ENCODE measurements around the gene DBNDD1.
"Not testable (repeated sequence)": the region's sequence is repeated elsewhere in the genome, so short reads cannot be mapped to it uniquely, and the experiment has no call there.

The DBNDD1 gene

GRCh38 chr16:89971495-89972243, 47.6 kb downstream of the DBNDD1 start:
- Histone ChIP-seq H3K27ac (ENCODE audit: low read depth, low read length) (peak overlapping the region; percentile 97), H3K4me1 (ENCODE audit: control insufficient read depth, insufficient read depth, low read length) (peaks cover 17% of the 10 kb centered on the region), H3K27me3 (ENCODE audit: control insufficient read depth, insufficient read depth, low read length) (no peaks in the 10 kb centered on the region), H3K36me3 (ENCODE audit: control insufficient read depth, insufficient read depth, low read length) (no peaks in the 10 kb centered on the region), H3K9ac (ENCODE audit: low read length) (peak overlapping the region; percentile 88), H3K4me3 (ENCODE audit: low read length) (peak overlapping the region; percentile 95)

GRCh38 chr16:89969741-89970410, 49.4 kb downstream of the DBNDD1 start:
- H3K36me3 ChIP-seq (ENCODE audit: control insufficient read depth, insufficient read depth, low read length) = no peaks in the 10 kb centered on the region
- H3K27me3 ChIP-seq (ENCODE audit: control insufficient read depth, insufficient read depth, low read length) = no peaks in the 10 kb centered on the region
- H3K4me1 ChIP-seq (ENCODE audit: control insufficient read depth, insufficient read depth, low read length) = peaks cover 17% of the 10 kb centered on the region
- H3K27ac ChIP-seq (ENCODE audit: low read depth, low read length) = no peak overlapping the region
- H3K4me3 ChIP-seq (ENCODE audit: low read length) = no peak overlapping the region
- no peak overlapping the region for H3K9ac ChIP-seq (ENCODE audit: low read length)

GRCh38 chr16:89968074-89968473, 51.2 kb downstream of the DBNDD1 start:
- not testable (repeated sequence) for H3K27ac ChIP-seq (ENCODE audit: low read depth, low read length); H3K9ac ChIP-seq (ENCODE audit: low read length); H3K27me3 ChIP-seq (ENCODE audit: control insufficient read depth, insufficient read depth, low read length); H3K4me3 ChIP-seq (ENCODE audit: low read length); H3K36me3 ChIP-seq (ENCODE audit: control insufficient read depth, insufficient read depth, low read length)
- peaks cover 11% of the 10 kb centered on the region for H3K4me1 ChIP-seq (ENCODE audit: control insufficient read depth, insufficient read depth, low read length)

GRCh38 chr16:89967436-89967835, 51.8 kb downstream of the DBNDD1 start:
- H3K9ac ChIP-seq (ENCODE audit: low read length); H3K27me3 ChIP-seq (ENCODE audit: control insufficient read depth, insufficient read depth, low read length); H3K36me3 ChIP-seq (ENCODE audit: control insufficient read depth, insufficient read depth, low read length); H3K4me3 ChIP-seq (ENCODE audit: low read length); H3K27ac ChIP-seq (ENCODE audit: low read depth, low read length): not testable (repeated sequence)
- peaks cover 11% of the 10 kb centered on the region for H3K4me1 ChIP-seq (ENCODE audit: control insufficient read depth, insufficient read depth, low read length)

- H3K27me3 ChIP-seq (ENCODE audit: control insufficient read depth, insufficient read depth, low read length) = no peaks in the 10 kb centered on the region
- no peak overlapping the region for H3K4me3 ChIP-seq (ENCODE audit: low read length)
- H3K9ac ChIP-seq (ENCODE audit: low read length) = no peak overlapping the region
- no peak overlapping the region for H3K27ac ChIP-seq (ENCODE audit: low read depth, low read length)
- no peaks in the 10 kb centered on the region for H3K36me3 ChIP-seq (ENCODE audit: control insufficient read depth, insufficient read depth, low read length)
- H3K4me1 ChIP-seq (ENCODE audit: control insufficient read depth, insufficient read depth, low read length) = peaks cover 10% of the 10 kb centered on the region
Observed at GRCh38 chr16:89966756-89967155, 52.5 kb downstream of the DBNDD1 start.

- Histone ChIP-seq H3K4me3 (ENCODE audit: low read length) (no peak overlapping the region), H3K27me3 (ENCODE audit: control insufficient read depth, insufficient read depth, low read length) (no peaks in the 10 kb centered on the region), H3K36me3 (ENCODE audit: control insufficient read depth, insufficient read depth, low read length) (peaks cover 2% of the 10 kb centered on the region), H3K9ac (ENCODE audit: low read length) (no peak overlapping the region), H3K27ac (ENCODE audit: low read depth, low read length) (no peak overlapping the region), H3K4me1 (ENCODE audit: control insufficient read depth, insufficient read depth, low read length) (no peaks in the 10 kb centered on the region)
Observed at GRCh38 chr16:89965447-89966225, 53.6 kb downstream of the DBNDD1 start.

- H3K4me3 ChIP-seq (ENCODE audit: low read length) = no peak overlapping the region
- H3K27me3 ChIP-seq (ENCODE audit: control insufficient read depth, insufficient read depth, low read length) = no peaks in the 10 kb centered on the region
- no peak overlapping the region for H3K9ac ChIP-seq (ENCODE audit: low read length)
- peaks cover 2% of the 10 kb centered on the region for H3K36me3 ChIP-seq (ENCODE audit: control insufficient read depth, insufficient read depth, low read length)
- no peak overlapping the region for H3K27ac ChIP-seq (ENCODE audit: low read depth, low read length)
- no peaks in the 10 kb centered on the region for H3K4me1 ChIP-seq (ENCODE audit: control insufficient read depth, insufficient read depth, low read length)
Observed at GRCh38 chr16:89964201-89964600, 55.1 kb downstream of the DBNDD1 start.

- no peak overlapping the region for H3K9ac ChIP-seq (ENCODE audit: low read length)
- H3K36me3 ChIP-seq (ENCODE audit: control insufficient read depth, insufficient read depth, low read length) = peaks cover 8% of the 10 kb centered on the region
- no peaks in the 10 kb centered on the region for H3K4me1 ChIP-seq (ENCODE audit: control insufficient read depth, insufficient read depth, low read length)
- H3K27me3 ChIP-seq (ENCODE audit: control insufficient read depth, insufficient read depth, low read length) = no peaks in the 10 kb centered on the region
- H3K27ac ChIP-seq (ENCODE audit: low read depth, low read length) = no peak overlapping the region
- H3K4me3 ChIP-seq (ENCODE audit: low read length) = no peak overlapping the region
Observed at GRCh38 chr16:89962754-89963498, 56.3 kb downstream of the DBNDD1 start.

GRCh38 chr16:89961920-89962319, 57.3 kb downstream of the DBNDD1 start:
- Histone ChIP-seq H3K4me3 (ENCODE audit: low read length) (no peak overlapping the region), H3K9ac (ENCODE audit: low read length) (no peak overlapping the region), H3K36me3 (ENCODE audit: control insufficient read depth, insufficient read depth, low read length) (peaks cover 12% of the 10 kb centered on the region), H3K27me3 (ENCODE audit: control insufficient read depth, insufficient read depth, low read length) (no peaks in the 10 kb centered on the region), H3K27ac (ENCODE audit: low read depth, low read length) (no peak overlapping the region), H3K4me1 (ENCODE audit: control insufficient read depth, insufficient read depth, low read length) (no peaks in the 10 kb centered on the region)

- Histone ChIP-seq H3K4me3 (ENCODE audit: low read length) (no peak overlapping the region), H3K27ac (ENCODE audit: low read depth, low read length) (no peak overlapping the region), H3K27me3 (ENCODE audit: control insufficient read depth, insufficient read depth, low read length) (no peaks in the 10 kb centered on the region), H3K36me3 (ENCODE audit: control insufficient read depth, insufficient read depth, low read length) (peaks cover 12% of the 10 kb centered on the region), H3K4me1 (ENCODE audit: control insufficient read depth, insufficient read depth, low read length) (no peaks in the 10 kb centered on the region), H3K9ac (ENCODE audit: low read length) (no peak overlapping the region)
Observed at GRCh38 chr16:89960966-89961365, 58.3 kb downstream of the DBNDD1 start.

- Histone ChIP-seq H3K4me1 (ENCODE audit: control insufficient read depth, insufficient read depth, low read length) (no peaks in the 10 kb centered on the region), H3K36me3 (ENCODE audit: control insufficient read depth, insufficient read depth, low read length) (peaks cover 17% of the 10 kb centered on the region)
Observed at GRCh38 chr16:89958596-89958995, 60.7 kb downstream of the DBNDD1 start.

GRCh38 chr16:89958068-89958467, 61.2 kb downstream of the DBNDD1 start:
- H3K36me3 ChIP-seq (ENCODE audit: control insufficient read depth, insufficient read depth, low read length) = peaks cover 17% of the 10 kb centered on the region
- H3K27me3 ChIP-seq (ENCODE audit: control insufficient read depth, insufficient read depth, low read length) = no peaks in the 10 kb centered on the region
- H3K27ac ChIP-seq (ENCODE audit: low read depth, low read length) = no peak overlapping the region
- H3K9ac ChIP-seq (ENCODE audit: low read length) = no peak overlapping the region
- H3K4me3 ChIP-seq (ENCODE audit: low read length) = no peak overlapping the region
- H3K4me1 ChIP-seq (ENCODE audit: control insufficient read depth, insufficient read depth, low read length) = no peaks in the 10 kb centered on the region

More at GRCh38 chr16:89958596-89958995, 60.7 kb downstream of the DBNDD1 start:
- Histone ChIP-seq H3K9ac (ENCODE audit: low read length) (no peak overlapping the region), H3K4me3 (ENCODE audit: low read length) (no peak overlapping the region), H3K27me3 (ENCODE audit: control insufficient read depth, insufficient read depth, low read length) (no peaks in the 10 kb centered on the region), H3K27ac (ENCODE audit: low read depth, low read length) (no peak overlapping the region)
